WERI-Rb-1 (cell line): ENCODE data around the gene CRYGN.

Experiments
- DNase-seq: peaks from one replicate; pipeline ENCODE4 v3.0.0-alpha.2; 2020
- H3K27ac ChIP-seq: fragments of 250-450 bp; sonication (Bioruptor Pico); 2 replicates; pipeline ENCODE4 v1.5.1; 2020; ENCODE audit warnings: mild to moderate bottlenecking, moderate library complexity
- H3K27me3 ChIP-seq: fragments of 250-450 bp; sonication (Bioruptor Pico); 2 replicates; pipeline ENCODE4 v1.5.1; 2021; ENCODE audit warnings: mild to moderate bottlenecking, low read depth, moderate library complexity; ENCODE audit not compliant: insufficient read depth, severe bottlenecking
- H3K36me3 ChIP-seq: fragments of 250-450 bp; sonication (Bioruptor Pico); 2 replicates; pipeline ENCODE4 v1.5.1; 2020; ENCODE audit warnings: mild to moderate bottlenecking, moderate library complexity
- H3K4me3 ChIP-seq: 2 replicates; pipeline ENCODE4 v1.5.1; 2011; ENCODE audit warnings: low read depth, mild to moderate bottlenecking, control low read depth, low read length
- H3K9me3 ChIP-seq: fragments of 250-450 bp; sonication (Bioruptor Pico); 2 replicates; pipeline ENCODE4 v1.5.1; 2021; ENCODE audit warnings: mild to moderate bottlenecking, moderate library complexity; ENCODE audit not compliant: severe bottlenecking
- TF ChIP-seq, protein P1 (sequence below): IDR thresholded peaks from 2 replicates; pipeline ENCODE4 v1.5.1; 2011; ENCODE audit warnings: low read depth, mild to moderate bottlenecking, control low read depth, inconsistent platforms, low read length

Gene CRYGN

DNA sequence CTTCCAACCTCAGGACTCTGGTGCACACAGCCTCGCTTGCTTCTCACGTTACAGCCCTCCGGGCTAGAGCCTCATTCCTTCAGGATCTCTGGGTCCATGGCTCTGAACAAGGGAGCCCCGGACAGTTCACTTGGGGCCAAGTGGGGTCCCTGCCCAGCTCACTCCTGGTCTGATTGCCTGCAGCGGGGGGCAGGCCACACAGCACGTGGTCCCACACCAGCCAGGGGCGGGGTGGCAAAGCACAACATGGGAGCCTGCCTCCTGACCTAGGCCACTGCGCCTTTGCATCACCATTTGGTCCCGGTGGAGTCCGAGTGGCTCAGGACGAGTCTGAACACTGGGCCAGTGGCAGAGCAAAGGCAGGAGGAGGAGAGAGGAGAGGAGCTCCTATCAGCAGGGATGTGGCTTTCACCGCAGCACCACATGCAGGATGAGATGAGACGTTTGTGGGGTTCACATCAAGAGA, 13.4 kb upstream of the CRYGN start:
- Histone ChIP-seq H3K4me3 (no peak overlapping the region), H3K36me3 (no peaks in the 10 kb centered on the region), H3K27ac (no peak overlapping the region), H3K27me3 (no peaks in the 10 kb centered on the region), H3K9me3 (no peaks in the 10 kb centered on the region)
- no peak for DNase-seq
- TF ChIP-seq, protein P1, sequence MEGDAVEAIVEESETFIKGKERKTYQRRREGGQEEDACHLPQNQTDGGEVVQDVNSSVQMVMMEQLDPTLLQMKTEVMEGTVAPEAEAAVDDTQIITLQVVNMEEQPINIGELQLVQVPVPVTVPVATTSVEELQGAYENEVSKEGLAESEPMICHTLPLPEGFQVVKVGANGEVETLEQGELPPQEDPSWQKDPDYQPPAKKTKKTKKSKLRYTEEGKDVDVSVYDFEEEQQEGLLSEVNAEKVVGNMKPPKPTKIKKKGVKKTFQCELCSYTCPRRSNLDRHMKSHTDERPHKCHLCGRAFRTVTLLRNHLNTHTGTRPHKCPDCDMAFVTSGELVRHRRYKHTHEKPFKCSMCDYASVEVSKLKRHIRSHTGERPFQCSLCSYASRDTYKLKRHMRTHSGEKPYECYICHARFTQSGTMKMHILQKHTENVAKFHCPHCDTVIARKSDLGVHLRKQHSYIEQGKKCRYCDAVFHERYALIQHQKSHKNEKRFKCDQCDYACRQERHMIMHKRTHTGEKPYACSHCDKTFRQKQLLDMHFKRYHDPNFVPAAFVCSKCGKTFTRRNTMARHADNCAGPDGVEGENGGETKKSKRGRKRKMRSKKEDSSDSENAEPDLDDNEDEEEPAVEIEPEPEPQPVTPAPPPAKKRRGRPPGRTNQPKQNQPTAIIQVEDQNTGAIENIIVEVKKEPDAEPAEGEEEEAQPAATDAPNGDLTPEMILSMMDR, result no peak

DNA sequence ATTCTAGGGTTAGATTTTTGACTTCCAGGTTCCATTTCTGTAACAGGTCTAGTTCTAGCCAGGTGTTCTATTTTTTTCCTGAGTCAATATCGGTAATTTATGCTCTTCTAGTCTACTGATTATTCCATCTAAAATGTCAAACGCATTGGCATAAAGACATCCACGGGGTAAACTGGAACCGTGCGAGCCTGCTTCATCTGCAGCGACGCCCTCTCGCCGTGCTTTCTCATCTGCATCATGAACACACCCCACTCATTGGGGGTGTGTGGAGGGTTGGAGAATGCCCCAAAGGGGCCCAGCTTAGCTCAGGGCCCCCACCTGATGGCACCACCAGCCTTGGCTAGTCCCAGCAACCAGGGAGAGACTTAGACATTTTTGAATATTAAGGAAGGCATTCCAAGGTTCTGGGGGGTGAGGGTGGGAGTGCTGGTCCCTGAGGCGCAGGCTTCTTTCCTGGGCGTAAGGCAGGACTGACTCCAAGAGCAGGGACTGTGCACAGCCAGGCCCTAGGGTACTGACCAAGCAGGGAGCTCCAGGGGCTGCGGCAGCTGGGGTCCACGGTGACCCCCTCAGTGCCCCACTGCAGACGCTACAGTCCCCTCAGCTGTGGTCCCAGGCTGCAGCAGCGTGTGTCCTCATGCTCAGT, 12.9 kb upstream of the CRYGN start:
- H3K27ac ChIP-seq, result no peak overlapping the region
- no peak for DNase-seq
- H3K4me3 ChIP-seq, result no peak overlapping the region
- no peaks in the 10 kb centered on the region for H3K9me3 ChIP-seq
- H3K36me3 ChIP-seq, result no peaks in the 10 kb centered on the region
- TF ChIP-seq, protein P1, result no peak
- no peaks in the 10 kb centered on the region for H3K27me3 ChIP-seq

DNA sequence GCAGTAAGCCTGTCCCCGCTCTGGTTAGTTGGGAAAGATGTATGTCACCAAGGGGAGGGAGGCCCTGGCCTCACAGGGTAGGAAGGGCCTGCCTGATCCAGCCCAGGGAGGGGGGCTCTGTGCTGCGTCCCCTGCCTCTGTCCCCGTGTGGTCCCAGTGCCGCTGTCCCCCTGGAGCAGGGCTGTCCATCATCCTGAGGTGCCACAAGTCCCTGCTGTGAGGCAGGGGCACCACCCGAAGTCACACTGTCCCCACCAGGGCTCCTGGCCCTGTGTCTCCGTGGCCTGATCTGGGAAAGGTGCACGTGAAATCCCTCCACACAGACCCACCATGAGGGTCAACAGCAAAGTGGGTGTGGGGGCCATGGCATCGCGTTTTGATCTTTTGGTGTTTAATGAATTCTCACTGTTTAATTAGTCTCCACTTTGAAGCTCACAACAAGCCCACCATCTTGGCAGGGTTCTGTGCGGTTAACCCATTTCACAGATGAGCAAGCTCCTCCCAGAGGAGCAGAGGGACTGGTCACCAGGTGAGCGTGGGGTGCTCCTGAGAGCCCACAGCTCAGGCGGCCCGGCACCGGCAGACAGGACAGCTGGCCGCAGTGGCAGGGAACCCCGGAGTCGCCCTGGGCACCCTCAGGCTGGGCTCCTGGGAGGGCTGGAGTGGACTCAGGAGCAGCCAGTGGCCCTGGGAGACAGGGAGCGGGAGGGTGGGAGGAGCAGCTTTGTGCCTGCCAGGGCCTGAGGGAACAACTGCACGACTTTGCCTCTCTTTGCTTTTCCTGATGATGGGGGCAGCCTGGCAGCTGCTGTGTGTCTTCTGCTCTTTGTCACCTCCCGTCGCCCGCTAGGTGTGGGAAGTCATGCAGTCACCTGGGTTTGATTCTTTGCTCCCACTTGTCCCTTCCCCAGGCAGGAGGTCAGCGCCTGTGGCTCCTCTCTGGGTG, 12.0 kb upstream of the CRYGN start:
- no peaks in the 10 kb centered on the region for H3K36me3 ChIP-seq
- H3K4me3 ChIP-seq, result no peak overlapping the region
- H3K27me3 ChIP-seq, result no peaks in the 10 kb centered on the region
- TF ChIP-seq, protein P1, result no peak
- H3K27ac ChIP-seq, result no peak overlapping the region
- no peaks in the 10 kb centered on the region for H3K9me3 ChIP-seq
- no peak for DNase-seq

DNA sequence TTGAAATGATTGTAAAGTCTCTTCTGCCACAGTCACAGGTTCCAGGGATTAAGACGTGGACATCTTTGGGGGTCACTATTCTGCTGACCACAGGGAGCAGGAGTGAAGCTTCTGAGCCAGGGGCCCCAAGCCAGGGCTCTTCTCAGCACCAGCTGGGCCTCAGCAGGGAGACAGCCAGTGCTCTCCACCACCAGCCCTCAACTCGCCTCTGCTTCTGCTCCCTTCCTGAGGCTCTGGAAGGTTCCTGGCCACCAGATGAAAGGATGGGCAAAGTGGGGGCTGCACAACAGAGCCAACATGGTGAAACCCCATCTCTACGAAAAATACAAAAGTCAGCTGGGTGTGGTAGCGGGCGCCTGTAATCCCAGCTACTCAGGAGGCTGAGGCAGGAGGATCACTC, 11.2 kb upstream of the CRYGN start:
- Histone ChIP-seq H3K27me3 (no peaks in the 10 kb centered on the region), H3K27ac (no peak overlapping the region), H3K9me3 (no peaks in the 10 kb centered on the region), H3K4me3 (no peak overlapping the region), H3K36me3 (no peaks in the 10 kb centered on the region)
- TF ChIP-seq, protein P1, result no peak
- DNase-seq, result no peak

DNA sequence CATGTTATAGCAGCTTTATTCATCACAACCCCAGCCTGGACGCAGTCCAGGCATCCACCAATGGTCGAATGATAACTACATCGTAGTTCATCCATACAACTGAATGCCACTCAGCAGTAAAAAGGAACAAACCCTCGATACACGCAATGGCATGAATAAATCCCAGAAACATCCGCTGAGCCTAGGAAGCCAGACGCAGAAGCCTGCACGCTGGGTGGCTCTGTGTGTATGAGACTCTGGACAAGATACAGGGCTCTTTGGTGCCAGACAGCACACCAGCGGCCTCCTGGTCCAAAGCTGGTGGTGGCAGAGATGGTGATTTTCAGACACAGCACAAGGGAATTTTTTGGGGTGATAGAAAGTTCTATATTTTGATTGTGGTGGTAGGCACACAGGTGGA, 10.0 kb upstream of the CRYGN start:
- H3K27me3 ChIP-seq, result no peaks in the 10 kb centered on the region
- H3K4me3 ChIP-seq, result no peak overlapping the region
- DNase-seq, result no peak
- TF ChIP-seq, protein P1, result no peak
- no peaks in the 10 kb centered on the region for H3K9me3 ChIP-seq
- no peak overlapping the region for H3K27ac ChIP-seq
- H3K36me3 ChIP-seq, result no peaks in the 10 kb centered on the region
